GM18907 (cell line): ENCODE data around the gene SMR3A.
A peak's percentile ranks its signal among the peaks of the same experiment; 100 is the strongest.

Experiments
- ATAC-seq: cut with Tn5 transposase; IDR thresholded peaks from one replicate; pipeline ENCODE4 v1.9.1; 2021; ENCODE audit warnings: mild to moderate bottlenecking, moderate library complexity; ENCODE audit not compliant: unreplicated experiment

Gene SMR3A

GRCh38 chr4:70360460-70360859 lies at the start of gene SMR3A:
SMR3A (plus strand) TSS chr4:70360760; CDS start chr4:70362116, 1,356 bp downstream.
- no peak for ATAC-seq

GRCh38 chr4:70313736-70314135 lies 46.8 kb upstream of the SMR3A start:
- no peak for ATAC-seq

GRCh38 chr4:70315928-70316327 lies 44.6 kb upstream of the SMR3A start:
- peak; percentile 81 for ATAC-seq

GRCh38 chr4:70326052-70326451 lies 34.5 kb upstream of the SMR3A start:
- ATAC-seq: no peak

GRCh38 chr4:70334681-70335080 lies 25.9 kb upstream of the SMR3A start, which contains the start of gene CABS1:
CABS1 (plus strand) TSS chr4:70334981; CDS start chr4:70335040, 59 bp downstream.
- no peak for ATAC-seq

GRCh38 chr4:70336043-70336442 lies 24.5 kb upstream of the SMR3A start:
- no peak for ATAC-seq

GRCh38 chr4:70337886-70338420 lies 22.6 kb upstream of the SMR3A start:
- no peak for ATAC-seq

- no peak for ATAC-seq
These were observed 4.4 kb upstream of the SMR3A start for GRCh38 chr4:70356185-70356584.

GRCh38 chr4:70359115-70359661 lies 1.4 kb upstream of the SMR3A start:
- no peak for ATAC-seq

- ATAC-seq: no peak
These were observed 3.4 kb downstream of the SMR3A start for GRCh38 chr4:70364002-70364401.

GRCh38 chr4:70365479-70365878 lies 4.9 kb downstream of the SMR3A start:
- ATAC-seq: no peak

GRCh38 chr4:70367813-70368212 lies 7.3 kb downstream of the SMR3A start:
- ATAC-seq: no peak

GRCh38 chr4:70371987-70372386 lies 11.4 kb downstream of the SMR3A start:
- no peak for ATAC-seq

GRCh38 chr4:70372760-70373159 lies 12.2 kb downstream of the SMR3A start:
- no peak for ATAC-seq

GRCh38 chr4:70380578-70380977 lies 20.0 kb downstream of the SMR3A start:
- no peak for ATAC-seq

GRCh38 chr4:70382691-70383181 lies 22.2 kb downstream of the SMR3A start, which contains the start of gene SMR3B:
SMR3B (plus strand) TSS chr4:70383131; CDS start chr4:70384511, 1,380 bp downstream.
- ATAC-seq: no peak

GRCh38 chr4:70392057-70392776 lies 31.7 kb downstream of the SMR3A start:
- peak; percentile 67 for ATAC-seq

- ATAC-seq: no peak
These were observed 37.0 kb downstream of the SMR3A start, which contains the start of gene OPRPN for GRCh38 chr4:70397580-70397979. OPRPN (plus strand) TSS chr4:70397940; CDS start chr4:70399286, 1,346 bp downstream.

GRCh38 chr4:70399319-70399718 lies 38.8 kb downstream of the SMR3A start:
- peak; percentile 59 for ATAC-seq

- ATAC-seq: no peak
These were observed 42.2 kb downstream of the SMR3A start for GRCh38 chr4:70402762-70403161.

- ATAC-seq: peak; percentile 68
These were observed 45.2 kb downstream of the SMR3A start for GRCh38 chr4:70405765-70406164.
